Skeletal muscle tissue (tissue), 4 donors: ENCODE results near the gene APOOL. TPM values are rescaled to one million over a fixed set of nuclear protein-coding genes. Genes with fewer than 3 reads are reported as not detected.

Experiments
- H3K27ac ChIP-seq: one replicate; pipeline ENCODE4 v1.7.0; 2013; ENCODE audit warnings: mild to moderate bottlenecking, low read depth, low read length, inconsistent platforms
- H3K27me3 ChIP-seq, 3 donors: one replicate each; pipeline ENCODE4 v1.7.0; 2013; ENCODE audit warnings: low read length in 3 of 3; ENCODE audit not compliant: control insufficient read depth in 3 of 3, insufficient read depth in 3 of 3
- H3K36me3 ChIP-seq, 3 donors: one replicate each; pipeline ENCODE4 v1.7.0; 2013; ENCODE audit warnings: low read length in 3 of 3; ENCODE audit not compliant: control insufficient read depth in 3 of 3, insufficient read depth in 3 of 3
- H3K4me1 ChIP-seq, 3 donors: one replicate each; pipeline ENCODE4 v1.7.0; 2013; ENCODE audit warnings: low read length in 3 of 3, mild to moderate bottlenecking in 3 of 3; ENCODE audit not compliant: control insufficient read depth in 3 of 3, insufficient read depth in 3 of 3
- H3K4me3 ChIP-seq, 3 donors: one replicate each; pipeline ENCODE4 v1.7.0; 2013; ENCODE audit warnings: low read length in 3 of 3
- H3K9ac ChIP-seq, 3 donors: one replicate each; pipeline ENCODE4 v1.7.0; 2013; ENCODE audit warnings: low read length in 3 of 3, mild to moderate bottlenecking in 3 of 3, moderate library complexity in 2 of 3, low read depth in 1 of 3
- H3K9me3 ChIP-seq, 3 donors: one replicate each; pipeline ENCODE4 v1.7.0; 2013; ENCODE audit warnings: low read length in 3 of 3; ENCODE audit not compliant: control insufficient read depth in 3 of 3
- total RNA-seq: library from RNA; depleted of rRNA; stranded (reverse); fragments of >200 nt; gene quantifications from one replicate; pipeline ENCODE4 v1.2.3, GENCODE V29; 2014
- donor health status: Osteomylitis.

APOOL gene
- total RNA-seq, 1 donor from 2014 or later = 6.8 TPM

- no peak overlapping the region for H3K27ac ChIP-seq
- no peak overlapping the region for H3K4me3 ChIP-seq
Observed at GRCh38 chrX:85018471-85018870, 14.8 kb downstream of the APOOL start.

GRCh38 chrX:85020216-85020615, 16.5 kb downstream of the APOOL start:
- H3K4me3 ChIP-seq = no peak overlapping the region
- peaks cover 0 to 7% (median 0%) of the 10 kb centered on the region in 3 donors for H3K4me1 ChIP-seq
- H3K27ac ChIP-seq = no peak overlapping the region
- no peak overlapping the region for H3K9ac ChIP-seq
- no peaks in the 10 kb centered on the region for H3K9me3 ChIP-seq
- peaks cover 0 to 3% (median 0%) of the 10 kb centered on the region in 3 donors for H3K36me3 ChIP-seq
- peaks cover 0 to 4% (median 0%) of the 10 kb centered on the region in 3 donors for H3K27me3 ChIP-seq

More at GRCh38 chrX:85018471-85018870, 14.8 kb downstream of the APOOL start:
- Histone ChIP-seq H3K27me3 (peaks cover 0 to 4% (median 0%) of the 10 kb centered on the region in 3 donors), H3K36me3 (peaks cover 0 to 3% (median 0%) of the 10 kb centered on the region in 3 donors), H3K9me3 (no peaks in the 10 kb centered on the region), H3K9ac (no peak overlapping the region), H3K4me1 (peaks cover 0 to 2% (median 0%) of the 10 kb centered on the region in 3 donors)

GRCh38 chrX:85024044-85024443, 20.4 kb downstream of the APOOL start:
- H3K4me1 ChIP-seq = peaks cover 0 to 9% (median 7%) of the 10 kb centered on the region in 3 donors
- H3K4me3 ChIP-seq = no peak overlapping the region
- H3K9me3 ChIP-seq = no peaks in the 10 kb centered on the region
- H3K27me3 ChIP-seq = peaks cover 0 to 4% (median 0%) of the 10 kb centered on the region in 3 donors
- no peak overlapping the region for H3K27ac ChIP-seq
- H3K9ac ChIP-seq = no peak overlapping the region
- no peaks in the 10 kb centered on the region for H3K36me3 ChIP-seq

GRCh38 chrX:85024562-85024961, 20.9 kb downstream of the APOOL start:
- no peak overlapping the region for H3K9ac ChIP-seq
- H3K9me3 ChIP-seq = no peaks in the 10 kb centered on the region
- H3K4me1 ChIP-seq = peaks cover 0 to 9% (median 7%) of the 10 kb centered on the region in 3 donors
- no peak overlapping the region for H3K4me3 ChIP-seq
- no peak overlapping the region for H3K27ac ChIP-seq
- no peaks in the 10 kb centered on the region for H3K36me3 ChIP-seq
- peaks cover 0 to 4% (median 0%) of the 10 kb centered on the region in 3 donors for H3K27me3 ChIP-seq

GRCh38 chrX:85026170-85026569, 22.5 kb downstream of the APOOL start:
- no peak overlapping the region for H3K9ac ChIP-seq
- no peaks in the 10 kb centered on the region for H3K9me3 ChIP-seq
- no peaks in the 10 kb centered on the region for H3K36me3 ChIP-seq
- no peak overlapping the region for H3K4me3 ChIP-seq
- peaks cover 0 to 7% (median 7%) of the 10 kb centered on the region in 3 donors for H3K4me1 ChIP-seq
- peaks cover 0 to 2% (median 0%) of the 10 kb centered on the region in 3 donors for H3K27me3 ChIP-seq
- H3K27ac ChIP-seq = no peak overlapping the region

GRCh38 chrX:85029043-85029442, 25.4 kb downstream of the APOOL start:
- Histone ChIP-seq H3K36me3 (no peaks in the 10 kb centered on the region), H3K9ac (no peak overlapping the region), H3K9me3 (no peaks in the 10 kb centered on the region), H3K27ac (no peak overlapping the region), H3K4me1 (peaks cover 0 to 7% (median 3%) of the 10 kb centered on the region in 3 donors), H3K4me3 (no peak overlapping the region), H3K27me3 (no peaks in the 10 kb centered on the region)

GRCh38 chrX:85031505-85031904, 27.8 kb downstream of the APOOL start:
- Histone ChIP-seq H3K9ac (no peak overlapping the region), H3K36me3 (no peaks in the 10 kb centered on the region), H3K27me3 (no peaks in the 10 kb centered on the region), H3K4me1 (peaks cover 0 to 2% (median 0%) of the 10 kb centered on the region in 3 donors), H3K27ac (no peak overlapping the region), H3K4me3 (no peak overlapping the region), H3K9me3 (no peaks in the 10 kb centered on the region)

GRCh38 chrX:85037114-85037513, 33.4 kb downstream of the APOOL start:
- Histone ChIP-seq H3K27me3 (no peaks in the 10 kb centered on the region), H3K9me3 (no peaks in the 10 kb centered on the region), H3K36me3 (no peaks in the 10 kb centered on the region), H3K9ac (no peak overlapping the region), H3K4me1 (peaks cover 0 to 3% (median 0%) of the 10 kb centered on the region in 3 donors), H3K27ac (no peak overlapping the region), H3K4me3 (no peak overlapping the region)

GRCh38 chrX:85051627-85052026, 48.0 kb downstream of the APOOL start:
- Histone ChIP-seq H3K9ac (no peak overlapping the region), H3K4me1 (no peaks in the 10 kb centered on the region), H3K4me3 (no peak overlapping the region), H3K27ac (no peak overlapping the region), H3K27me3 (no peaks in the 10 kb centered on the region), H3K9me3 (no peaks in the 10 kb centered on the region), H3K36me3 (no peaks in the 10 kb centered on the region)

GRCh38 chrX:85052205-85052604, 48.5 kb downstream of the APOOL start:
- no peak overlapping the region for H3K4me3 ChIP-seq
- H3K9me3 ChIP-seq = no peaks in the 10 kb centered on the region
- no peaks in the 10 kb centered on the region for H3K4me1 ChIP-seq
- H3K27ac ChIP-seq = no peak overlapping the region
- H3K36me3 ChIP-seq = no peaks in the 10 kb centered on the region
- no peak overlapping the region for H3K9ac ChIP-seq
- H3K27me3 ChIP-seq = no peaks in the 10 kb centered on the region
